IMR-90 (cell line): ENCODE results near the gene MEF2C.

Source experiments
- CTCF ChIP-seq: conservative IDR thresholded peaks from 2 replicates; pipeline ENCODE4 v1.5.1; 2012; ENCODE audit warnings: mild to moderate bottlenecking, low read depth, low read length, improper control_type of control experiment
- POLR2A ChIP-seq: IDR thresholded peaks from 2 replicates; pipeline ENCODE4 v1.6.1; 2012; ENCODE audit warnings: mild to moderate bottlenecking, low read depth, low read length
- RFX5 ChIP-seq: IDR thresholded peaks from 2 replicates; pipeline ENCODE4 v1.8.0; 2012; ENCODE audit warnings: low read depth, mild to moderate bottlenecking, low read length, moderate library complexity

DNA sequence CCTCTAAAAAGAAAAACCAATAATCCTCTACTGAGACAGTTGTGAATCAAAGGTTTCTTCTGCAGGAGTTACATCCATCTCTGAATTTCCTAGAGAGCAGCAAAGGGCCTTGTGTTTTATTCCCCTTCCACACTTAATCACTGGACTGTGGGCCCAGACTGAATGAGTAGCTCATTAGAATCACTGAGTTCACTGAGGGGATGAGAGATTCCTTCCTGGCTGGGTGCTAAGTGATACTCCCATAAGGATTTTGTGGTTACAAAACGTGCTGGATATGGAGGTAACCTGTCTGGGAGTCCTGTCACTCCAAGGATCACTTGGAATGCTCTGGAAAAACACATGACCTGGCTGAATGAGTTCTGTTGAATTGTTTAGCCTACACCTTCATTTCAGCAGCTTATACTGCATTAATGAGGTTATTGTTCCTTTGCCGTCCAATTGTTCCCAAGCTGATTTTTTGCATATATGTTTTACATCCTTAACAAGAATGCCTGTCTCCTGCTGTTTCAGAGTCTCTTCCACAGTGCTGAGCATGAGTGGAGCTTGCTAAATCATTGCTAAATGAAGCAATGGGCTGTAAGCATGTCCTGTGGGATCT is 82.9 kb downstream of the MEF2C start:
- TF ChIP-seq POLR2A (no peak), CTCF (no peak), RFX5 (no peak)
